NCI-H774 (cell line): ENCODE data around the gene RASGEF1C.
"Not testable (repeated sequence)": the region's sequence is repeated elsewhere in the genome, so short reads cannot be mapped to it uniquely, and the experiment has no call there.

ENCODE experiments used
- DNase-seq: peaks from one replicate; lab custom pipeline; 2025; lab: John Stamatoyannopoulos, UW

The RASGEF1C gene

DNA sequence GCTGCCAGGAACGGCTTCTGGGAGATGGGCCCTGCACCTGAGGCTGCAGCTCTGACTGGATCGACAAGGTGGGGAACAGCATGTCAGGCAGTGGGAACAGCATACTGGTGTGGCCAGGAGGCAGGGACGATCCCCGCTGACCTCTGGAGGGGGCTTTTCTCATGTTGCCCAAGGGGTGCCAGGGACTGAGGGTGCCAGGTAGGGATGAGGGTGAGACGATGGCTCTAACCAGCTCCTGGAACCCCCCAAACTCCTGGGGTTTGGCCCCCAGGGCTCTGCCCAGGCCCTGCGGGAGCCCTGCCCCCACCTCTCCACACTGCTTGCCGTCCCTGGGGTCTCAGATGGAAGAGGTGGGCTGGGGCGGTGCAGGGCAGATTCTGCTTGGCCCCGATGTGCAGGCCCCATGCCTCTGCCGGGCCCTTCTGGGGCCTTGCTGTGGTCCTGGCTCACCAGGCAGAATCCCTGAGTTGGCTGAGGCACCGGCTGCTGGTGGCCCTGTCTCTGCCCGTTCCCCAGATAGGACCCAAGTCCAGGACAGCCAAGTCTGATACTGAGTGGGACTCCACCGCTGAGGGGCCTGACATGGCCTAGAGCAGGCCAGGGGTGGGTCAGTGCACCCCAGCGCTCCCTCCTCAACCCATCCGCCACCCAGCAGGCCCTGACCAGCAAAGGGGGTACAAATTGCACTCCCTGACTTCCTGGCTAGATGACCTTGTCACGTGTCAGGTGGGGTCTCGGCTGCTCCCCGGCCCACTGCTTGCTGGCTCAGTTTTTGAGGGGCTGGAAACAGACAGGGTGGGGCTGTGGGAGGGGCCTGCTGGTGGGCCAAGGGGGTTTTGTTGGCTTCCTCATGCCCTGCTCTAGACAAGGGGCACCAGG, 109.0 kb downstream of the RASGEF1C start:
- no peak for DNase-seq

DNA sequence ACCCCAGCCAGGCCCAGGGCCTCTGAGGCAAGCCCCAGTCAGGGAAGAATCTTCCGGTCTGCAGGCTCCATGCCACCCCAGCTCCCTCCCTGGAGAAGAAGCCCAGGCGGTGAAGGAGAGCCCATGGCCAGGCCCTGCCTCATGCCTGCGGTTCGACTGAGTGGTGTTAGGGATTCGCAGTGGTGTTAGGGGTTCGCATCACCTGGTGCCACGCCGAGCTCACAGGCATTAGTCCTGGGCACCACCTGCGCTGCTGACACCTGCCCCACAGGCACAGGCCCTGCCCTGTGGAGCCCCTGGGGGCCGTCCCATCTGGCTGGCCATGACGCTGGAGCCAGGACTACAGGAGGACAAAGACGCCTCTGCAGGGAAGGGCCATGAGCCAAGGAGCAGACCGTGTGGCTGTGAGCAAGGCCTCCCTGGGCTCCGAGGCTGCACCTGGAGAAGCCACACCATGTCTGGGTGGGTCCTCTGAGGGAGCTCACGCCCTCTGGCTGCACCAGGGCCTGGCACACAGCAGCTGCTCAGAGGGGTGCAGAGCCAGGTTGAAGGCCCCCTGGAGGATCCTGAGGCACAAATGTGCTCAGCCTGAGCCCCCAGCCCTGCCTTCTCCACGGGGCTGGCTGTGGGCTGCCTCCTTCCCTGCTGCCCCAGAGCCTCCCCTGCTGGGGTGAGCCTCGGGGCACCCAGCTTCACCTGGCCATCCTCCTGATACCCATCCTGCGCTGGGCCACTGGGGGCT, 109.8 kb downstream of the RASGEF1C start:
- DNase-seq, result no peak

GRCh38 chr5:180098526-180098925, 110.5 kb downstream of the RASGEF1C start:
- DNase-seq, result no peak

- no peak for DNase-seq
Observed at GRCh38 chr5:180097926-180098325, 111.1 kb downstream of the RASGEF1C start.

- DNase-seq, result no peak
Observed at GRCh38 chr5:180097163-180097894, 111.7 kb downstream of the RASGEF1C start.

GRCh38 chr5:180096616-180097015, 112.4 kb downstream of the RASGEF1C start:
- no peak for DNase-seq

DNA sequence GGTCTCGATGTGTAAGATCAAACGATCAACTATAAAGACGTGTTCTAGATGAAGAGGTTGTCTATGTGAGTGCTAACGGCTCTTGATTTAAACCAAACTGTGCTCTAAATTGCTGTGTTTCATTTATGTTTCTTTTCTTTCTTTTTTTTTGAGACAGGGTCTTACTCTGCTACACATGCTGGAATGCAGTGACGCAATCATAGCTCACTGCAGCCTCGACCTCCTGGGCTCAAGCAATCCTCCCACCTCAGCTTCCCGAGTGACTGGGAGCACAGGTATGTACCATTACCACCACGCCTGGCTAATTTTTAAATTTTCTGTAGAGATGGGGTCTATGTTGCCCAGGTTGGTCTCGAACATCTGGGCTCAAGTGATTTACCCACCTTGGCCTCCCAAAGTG, 113.5 kb downstream of the RASGEF1C start:
- DNase-seq, result no peak

DNA sequence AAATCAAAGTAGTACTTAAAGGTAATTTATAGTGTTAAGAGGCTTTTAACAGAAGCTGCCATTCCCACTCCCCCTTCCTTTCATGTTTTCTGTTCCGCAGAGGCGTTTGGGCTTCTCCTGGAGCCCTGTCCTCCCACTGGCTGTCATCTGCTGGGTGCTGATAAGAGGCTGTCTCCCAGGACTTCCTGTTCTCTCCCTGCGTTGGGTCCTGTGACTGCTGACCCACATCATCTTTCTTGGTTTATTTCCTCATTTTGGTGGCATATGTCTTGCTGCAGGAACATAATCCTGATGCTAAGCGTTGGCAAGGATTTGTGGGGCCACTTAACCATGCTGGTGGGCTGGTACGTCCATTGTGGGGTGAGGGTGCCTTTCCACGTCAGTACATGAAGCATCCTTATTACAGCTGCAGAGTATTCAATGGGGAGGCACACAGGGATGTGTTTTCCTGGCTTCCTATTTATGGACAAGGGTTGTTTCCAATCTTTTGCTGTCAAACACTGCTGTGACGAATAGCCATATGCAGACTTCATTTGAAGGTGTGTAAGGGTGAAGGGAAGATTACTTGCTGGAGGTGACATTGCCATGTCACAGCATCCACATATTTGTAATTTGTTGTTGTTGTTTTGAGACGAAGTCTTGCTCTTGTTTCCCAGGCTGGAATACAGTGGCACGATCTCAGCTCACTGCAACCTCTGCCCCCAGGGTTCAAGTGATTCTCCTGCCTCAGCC, 115.2 kb downstream of the RASGEF1C start:
- DNase-seq, result no peak

DNA sequence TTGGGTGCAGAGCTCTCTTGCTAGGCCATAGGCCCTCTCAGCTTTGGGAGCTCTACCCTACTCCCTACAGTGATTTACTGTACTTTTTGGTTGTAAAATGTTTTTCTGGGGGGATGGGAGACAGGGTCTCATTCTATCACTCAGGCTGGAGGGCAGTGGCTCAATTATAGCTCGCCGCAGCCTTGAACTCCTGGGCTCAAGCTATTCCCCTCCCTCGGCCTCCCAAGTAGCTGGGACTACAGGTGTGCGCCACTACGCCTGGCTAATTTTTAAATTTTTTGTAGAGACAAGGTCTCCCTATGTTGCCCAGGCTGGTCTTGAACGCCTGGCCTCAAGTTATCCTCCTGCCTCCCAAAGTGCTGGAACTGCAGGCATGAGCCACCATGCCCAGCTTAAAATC, 115.8 kb downstream of the RASGEF1C start:
- no peak for DNase-seq

GRCh38 chr5:180090769-180091546, 118.1 kb downstream of the RASGEF1C start:
- no peak for DNase-seq

GRCh38 chr5:180090098-180090768, 118.8 kb downstream of the RASGEF1C start:
- DNase-seq, result peak; percentile 55

DNA sequence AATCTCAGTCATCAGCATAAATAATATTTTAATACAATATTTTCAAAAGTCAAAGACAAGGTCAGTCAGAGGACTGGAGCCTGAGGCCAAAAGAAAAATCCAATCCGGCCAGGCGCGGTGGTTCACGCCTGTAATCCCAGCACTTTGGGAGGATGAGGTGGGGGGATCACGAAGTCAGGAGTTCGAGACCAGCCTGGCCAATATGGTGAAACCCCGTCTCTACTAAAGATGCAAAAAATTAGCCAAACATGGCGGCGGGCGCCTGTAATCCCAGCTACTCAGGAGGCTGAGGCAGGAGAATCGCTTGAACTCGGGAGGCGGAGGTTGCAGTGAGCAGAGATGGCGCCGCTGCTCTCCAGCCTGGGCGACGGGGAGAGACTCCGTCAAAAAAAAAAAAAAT, 119.4 kb downstream of the RASGEF1C start:
- DNase-seq, result not testable (repeated sequence)

DNA sequence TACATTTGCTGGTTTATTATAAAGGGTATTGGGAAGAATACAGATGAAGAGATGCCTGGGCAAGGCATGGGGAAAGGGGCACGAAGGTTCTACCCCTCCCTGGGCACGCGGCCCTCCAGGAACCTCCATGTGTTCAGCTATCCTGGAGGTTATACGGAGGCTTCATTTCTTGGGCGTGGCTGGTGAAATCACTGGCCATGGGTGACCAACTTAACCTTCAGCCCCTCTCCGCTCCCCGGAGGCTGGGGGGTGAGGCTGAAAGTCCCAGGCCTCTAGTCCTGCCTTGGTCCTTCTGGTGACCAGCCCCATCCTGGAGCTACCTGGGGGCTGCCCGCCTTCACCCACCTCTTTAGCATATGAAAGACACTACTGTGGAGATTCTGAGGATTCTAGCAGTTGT, 120.5 kb downstream of the RASGEF1C start:
- no peak for DNase-seq

DNA sequence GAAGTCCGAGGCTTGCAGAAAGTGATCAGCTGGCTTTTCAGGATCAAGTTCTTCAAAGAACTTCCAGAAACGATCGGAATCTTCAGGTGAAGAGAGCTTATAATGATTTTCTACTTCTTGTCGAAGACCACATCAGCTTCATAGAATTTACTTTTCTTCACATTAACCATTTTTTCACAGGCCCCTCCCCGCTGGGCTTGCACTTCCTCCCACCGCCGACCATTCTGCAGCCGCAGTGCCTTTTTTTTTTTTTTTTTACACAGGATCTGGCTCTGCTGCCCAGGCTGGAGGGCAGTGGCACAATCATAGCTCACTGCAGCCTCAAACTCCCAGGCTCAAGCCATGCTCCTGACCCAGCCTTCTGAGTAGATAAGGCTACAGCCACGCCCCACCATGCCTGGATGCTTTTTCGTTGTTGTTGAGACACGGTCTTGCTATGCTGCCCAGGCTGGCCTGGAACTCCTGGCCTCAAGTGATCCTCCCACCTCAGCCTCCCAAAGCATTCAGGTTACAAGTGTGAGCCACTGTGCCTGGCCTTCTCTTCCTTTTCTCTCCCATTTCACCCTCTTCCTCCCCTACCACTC, 122.1 kb downstream of the RASGEF1C start:
- no peak for DNase-seq

DNA sequence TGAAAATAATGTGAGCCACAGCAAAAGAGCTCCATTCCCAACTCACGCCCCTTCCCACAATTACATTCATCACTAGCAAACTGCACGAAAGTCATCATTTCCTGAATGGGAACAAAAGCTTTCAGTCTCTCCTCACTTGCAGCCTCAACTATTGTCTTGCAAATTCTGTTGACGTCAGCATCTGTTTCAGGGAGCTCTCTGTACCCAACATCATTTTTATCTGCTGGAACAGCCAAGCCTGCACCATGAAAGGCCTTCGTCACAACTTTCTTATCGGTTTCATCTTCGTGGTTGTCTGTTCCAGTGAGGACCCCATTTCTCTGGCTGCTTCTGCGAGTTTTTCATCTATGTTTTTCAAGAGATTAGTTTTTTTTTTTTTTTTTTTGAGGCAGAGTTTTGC, 123.2 kb downstream of the RASGEF1C start:
- DNase-seq, result no peak

DNA sequence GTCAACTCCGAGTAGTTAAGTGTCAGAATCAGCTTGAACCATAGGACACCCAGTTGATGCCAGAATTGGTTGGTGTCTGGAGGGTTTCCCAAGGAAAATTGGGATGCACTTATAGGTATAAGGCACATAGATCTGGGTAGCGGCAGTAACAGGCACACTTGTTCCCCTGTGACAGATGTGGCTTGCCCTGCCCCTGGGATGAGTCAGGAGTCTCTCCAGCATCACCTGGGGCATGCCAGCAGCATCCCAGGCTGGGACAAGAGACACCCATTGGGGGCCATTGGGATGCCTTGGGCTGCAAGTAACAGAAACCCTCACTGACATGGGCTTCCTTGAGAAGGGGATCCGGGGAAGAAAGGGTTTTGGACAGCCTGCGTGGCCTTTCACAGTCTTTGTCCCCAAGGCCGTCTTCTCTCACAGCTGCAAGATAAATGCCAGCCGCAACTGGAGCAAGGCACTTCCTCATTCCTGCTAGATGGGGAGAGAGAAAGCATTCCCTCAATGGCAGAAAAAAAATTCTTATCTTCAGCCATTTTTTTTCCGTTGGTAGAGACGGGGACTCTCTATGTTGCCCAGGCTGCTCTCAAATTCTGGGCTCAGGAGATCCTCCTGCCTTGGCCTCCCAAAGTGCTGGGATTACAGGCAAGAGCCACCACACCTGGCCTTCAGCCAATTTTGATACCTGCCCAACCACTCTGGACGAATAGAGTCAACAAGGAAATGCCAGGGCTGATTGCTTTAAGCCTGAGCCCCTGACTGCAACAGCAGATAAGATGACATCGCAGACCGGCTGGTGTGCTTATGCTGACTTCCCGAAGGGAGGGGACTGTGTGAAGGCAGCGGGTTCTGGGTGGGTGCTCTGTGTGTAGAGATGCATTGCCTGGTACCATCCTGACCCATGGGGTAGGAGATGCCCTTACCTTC, 124.1 kb downstream of the RASGEF1C start:
- peak; percentile 81 for DNase-seq

- DNase-seq, result no peak
Observed at GRCh38 chr5:180083529-180084060, 125.4 kb downstream of the RASGEF1C start.

- no peak for DNase-seq
Observed at GRCh38 chr5:180082633-180083420, 126.2 kb downstream of the RASGEF1C start.
